HEK293 (cell line): ENCODE measurements around the gene TAC4.

Experiments used
- CTCF ChIA-PET: fragments of 350-600 bp; formaldehyde crosslinking; extraction: SDS; loops from one replicate; lab custom pipeline; 2021; ENCODE audit warnings: antibody characterized with exemption; lab: Yijun Ruan, JAX
- POLR2A ChIA-PET: fragments of 300-600 bp; formaldehyde crosslinking; extraction: SDS; loops from one replicate; lab custom pipeline; 2020; ENCODE audit warnings: antibody characterized with exemption, inconsistent platforms; lab: Yijun Ruan, JAX
- H3K27ac ChIP-seq: fragments of 200-500 bp; sonication (Bioruptor generic); 2 replicates; pipeline ENCODE4 v1.5.1; 2014; ENCODE audit warnings: low read depth, low read length, control low read depth, inconsistent platforms; ENCODE audit errors: extremely low read depth
- H3K36me3 ChIP-seq, 2 experiments: fragments of 200-500 bp in 1 of 2; sonication (Bioruptor generic) in 1 of 2; 1 replicate in 1 of 2; 2 replicates in 1 of 2; pipeline ENCODE4 v1.5.1; 2014 to 2017; ENCODE audit warnings: inconsistent platforms in 2 of 2, low read length in 2 of 2; ENCODE audit not compliant: control insufficient read depth in 2 of 2, insufficient read depth in 1 of 2
- H3K4me1 ChIP-seq: fragments of 200-500 bp; sonication (Bioruptor generic); 2 replicates; pipeline ENCODE4 v1.5.1; 2014; ENCODE audit warnings: mild to moderate bottlenecking, low read length, inconsistent platforms; ENCODE audit not compliant: control insufficient read depth, insufficient read depth
- H3K4me3 ChIP-seq: 2 replicates; pipeline ENCODE4 v1.5.1; 2011; ENCODE audit warnings: low read depth, mild to moderate bottlenecking, control low read depth, low read length, moderate library complexity
- H3K9me3 ChIP-seq: fragments of 200-500 bp; sonication (Bioruptor generic); 2 replicates; pipeline ENCODE4 v1.5.1; 2014; ENCODE audit warnings: low read depth, low read length, inconsistent platforms; ENCODE audit not compliant: control insufficient read depth, insufficient read depth
- AEBP2 ChIP-seq: fragments of 450-650 bp; formaldehyde crosslinking; IDR thresholded peaks from 2 replicates; pipeline ENCODE4 v1.5.1; 2016; ENCODE audit warnings: missing biosample characterization, missing genetic modification characterization, borderline replicate concordance
- KLF16 ChIP-seq: fragments of 450-650 bp; formaldehyde crosslinking; IDR thresholded peaks from 2 replicates; pipeline ENCODE4 v1.5.1; 2017; ENCODE audit warnings: missing biosample characterization, missing genetic modification characterization
- KLF7 ChIP-seq: fragments of 450-650 bp; formaldehyde crosslinking; IDR thresholded peaks from 2 replicates; pipeline ENCODE4 v1.5.1; 2016; ENCODE audit warnings: missing biosample characterization, missing genetic modification characterization, borderline replicate concordance
- RBAK ChIP-seq: fragments of 450-650 bp; formaldehyde crosslinking; IDR thresholded peaks from 2 replicates; pipeline ENCODE4 v1.5.1; 2016; ENCODE audit warnings: missing biosample characterization, missing genetic modification characterization
- SP2 ChIP-seq: fragments of 450-650 bp; formaldehyde crosslinking; IDR thresholded peaks from 2 replicates; pipeline ENCODE4 v1.5.1; 2016; ENCODE audit warnings: missing biosample characterization, missing genetic modification characterization
- ZBTB21 ChIP-seq: fragments of 450-650 bp; formaldehyde crosslinking; IDR thresholded peaks from 2 replicates; pipeline ENCODE4 v1.5.1; 2017; ENCODE audit warnings: missing biosample characterization, missing genetic modification characterization
- ZNF114 ChIP-seq: fragments of 450-650 bp; formaldehyde crosslinking; IDR thresholded peaks from 2 replicates; pipeline ENCODE4 v1.5.0; 2017; ENCODE audit warnings: missing biosample characterization, missing genetic modification characterization
- ZNF133 ChIP-seq: fragments of 450-650 bp; formaldehyde crosslinking; IDR thresholded peaks from 2 replicates; pipeline ENCODE4 v1.5.1; 2016; ENCODE audit warnings: missing biosample characterization, missing genetic modification characterization
- ZNF169 ChIP-seq: fragments of 450-650 bp; formaldehyde crosslinking; IDR thresholded peaks from 2 replicates; pipeline ENCODE4 v1.5.1; 2016; ENCODE audit warnings: missing biosample characterization, missing genetic modification characterization
- ZNF350 ChIP-seq: fragments of 450-650 bp; formaldehyde crosslinking; IDR thresholded peaks from 2 replicates; pipeline ENCODE4 v1.5.0; 2017; ENCODE audit warnings: missing biosample characterization, mild to moderate bottlenecking, missing genetic modification characterization
- ZNF366 ChIP-seq: fragments of 450-650 bp; formaldehyde crosslinking; conservative IDR thresholded peaks from 2 replicates; pipeline ENCODE4 v1.5.1; 2016; ENCODE audit warnings: missing biosample characterization, missing genetic modification characterization
- ZNF404 ChIP-seq: fragments of 450-650 bp; formaldehyde crosslinking; IDR thresholded peaks from 2 replicates; pipeline ENCODE4 v1.5.1; 2017; ENCODE audit warnings: missing biosample characterization, missing genetic modification characterization
- ZNF549 ChIP-seq: fragments of 450-650 bp; IDR thresholded peaks from 2 replicates; pipeline ENCODE4 v1.5.1; 2018; ENCODE audit warnings: missing biosample characterization, missing genetic modification characterization, mild to moderate bottlenecking, inconsistent platforms, moderate library complexity
- ZNF558 ChIP-seq: fragments of 450-650 bp; formaldehyde crosslinking; IDR thresholded peaks from 2 replicates; pipeline ENCODE4 v1.5.1; 2016; ENCODE audit warnings: missing biosample characterization, missing genetic modification characterization
- ZNF596 ChIP-seq: fragments of 450-650 bp; IDR thresholded peaks from 2 replicates; pipeline ENCODE4 v1.5.0; 2018; ENCODE audit warnings: missing biosample characterization, mild to moderate bottlenecking, missing genetic modification characterization, moderate library complexity
- ZNF600 ChIP-seq: fragments of 450-650 bp; formaldehyde crosslinking; IDR thresholded peaks from 2 replicates; pipeline ENCODE4 v1.5.1; 2016; ENCODE audit warnings: missing biosample characterization, missing genetic modification characterization
- ZNF623 ChIP-seq: fragments of 450-650 bp; formaldehyde crosslinking; IDR thresholded peaks from 2 replicates; pipeline ENCODE4 v1.5.1; 2016; ENCODE audit warnings: missing biosample characterization, missing genetic modification characterization
- ZNF747 ChIP-seq: fragments of 450-650 bp; formaldehyde crosslinking; IDR thresholded peaks from 2 replicates; pipeline ENCODE4 v1.5.1; 2016; ENCODE audit warnings: missing biosample characterization, missing genetic modification characterization
- ZNF777 ChIP-seq: fragments of 450-650 bp; formaldehyde crosslinking; IDR thresholded peaks from 2 replicates; pipeline ENCODE4 v1.5.1; 2017; ENCODE audit warnings: missing biosample characterization, missing genetic modification characterization, borderline replicate concordance
- TF ChIP-seq, protein P1 (sequence below): fragments of 450-650 bp; formaldehyde crosslinking; IDR thresholded peaks from 2 replicates; pipeline ENCODE4 v1.5.1; 2016; ENCODE audit warnings: missing biosample characterization, missing genetic modification characterization
- TF ChIP-seq, protein P2 (sequence below): IDR thresholded peaks from 2 replicates; pipeline ENCODE4 v1.6.1; 2011; ENCODE audit warnings: mild to moderate bottlenecking, low read depth, low read length, borderline replicate concordance

The TAC4 gene

GRCh38 chr17:49819138-49819537, 28.7 kb downstream of the TAC4 start (continued):
- TF ChIP-seq ZNF114 (tag by site-specific recombination) (no peak), ZNF600 (tag by site-specific recombination) (no peak), RBAK (no peak), ZNF596 (tag by site-specific recombination) (no peak), ZNF404 (tag by site-specific recombination) (no peak)

GRCh38 chr17:49817993-49818392, 29.9 kb downstream of the TAC4 start:
- peaks cover 91 to 96% of the 10 kb centered on the region in 2 experiments for H3K36me3 ChIP-seq
- ChIA-PET POLR2A (no interaction called here), CTCF (interaction anchor here (0.7 kb wide), 1 partner anchor 172 kb away, joined by 3 read pairs; no protein-coding TSS in a partner anchor)
- no peaks in the 10 kb centered on the region for H3K9me3 ChIP-seq
- no peak overlapping the region for H3K27ac ChIP-seq
- no peaks in the 10 kb centered on the region for H3K4me1 ChIP-seq
- H3K4me3 ChIP-seq = no peak overlapping the region
- TF ChIP-seq KLF16 (tag by site-specific recombination) (no peak), ZNF747 (tag by site-specific recombination) (no peak)
- TF ChIP-seq, protein P1, sequence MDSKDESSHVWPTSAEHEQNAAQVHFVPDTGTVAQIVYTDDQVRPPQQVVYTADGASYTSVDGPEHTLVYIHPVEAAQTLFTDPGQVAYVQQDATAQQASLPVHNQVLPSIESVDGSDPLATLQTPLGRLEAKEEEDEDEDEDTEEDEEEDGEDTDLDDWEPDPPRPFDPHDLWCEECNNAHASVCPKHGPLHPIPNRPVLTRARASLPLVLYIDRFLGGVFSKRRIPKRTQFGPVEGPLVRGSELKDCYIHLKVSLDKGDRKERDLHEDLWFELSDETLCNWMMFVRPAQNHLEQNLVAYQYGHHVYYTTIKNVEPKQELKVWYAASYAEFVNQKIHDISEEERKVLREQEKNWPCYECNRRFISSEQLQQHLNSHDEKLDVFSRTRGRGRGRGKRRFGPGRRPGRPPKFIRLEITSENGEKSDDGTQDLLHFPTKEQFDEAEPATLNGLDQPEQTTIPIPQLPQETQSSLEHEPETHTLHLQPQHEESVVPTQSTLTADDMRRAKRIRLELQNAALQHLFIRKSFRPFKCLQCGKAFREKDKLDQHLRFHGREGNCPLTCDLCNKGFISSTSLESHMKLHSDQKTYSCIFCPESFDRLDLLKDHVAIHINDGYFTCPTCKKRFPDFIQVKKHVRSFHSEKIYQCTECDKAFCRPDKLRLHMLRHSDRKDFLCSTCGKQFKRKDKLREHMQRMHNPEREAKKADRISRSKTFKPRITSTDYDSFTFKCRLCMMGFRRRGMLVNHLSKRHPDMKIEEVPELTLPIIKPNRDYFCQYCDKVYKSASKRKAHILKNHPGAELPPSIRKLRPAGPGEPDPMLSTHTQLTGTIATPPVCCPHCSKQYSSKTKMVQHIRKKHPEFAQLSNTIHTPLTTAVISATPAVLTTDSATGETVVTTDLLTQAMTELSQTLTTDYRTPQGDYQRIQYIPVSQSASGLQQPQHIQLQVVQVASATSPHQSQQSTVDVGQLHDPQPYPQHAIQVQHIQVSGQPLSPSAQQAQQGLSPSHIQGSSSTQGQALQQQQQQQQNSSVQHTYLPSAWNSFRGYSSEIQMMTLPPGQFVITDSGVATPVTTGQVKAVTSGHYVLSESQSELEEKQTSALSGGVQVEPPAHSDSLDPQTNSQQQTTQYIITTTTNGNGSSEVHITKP = no peak

GRCh38 chr17:49815761-49816281, 32.0 kb downstream of the TAC4 start:
- no peak overlapping the region for H3K27ac ChIP-seq
- no peaks in the 10 kb centered on the region for H3K4me1 ChIP-seq
- H3K36me3 ChIP-seq = peaks cover 90 to 94% of the 10 kb centered on the region in 2 experiments
- no peak for TF ChIP-seq ZNF777 (tag by site-specific recombination)
- TF ChIP-seq ZNF558 (tag by site-specific recombination) = no peak
- no peak for TF ChIP-seq ZNF623
- no peak for TF ChIP-seq ZBTB21 (tag by site-specific recombination)
- no peak for TF ChIP-seq ZNF549 (tag by site-specific recombination)
- no peak for TF ChIP-seq SP2 (tag by site-specific recombination)
- no peak for TF ChIP-seq ZNF169 (tag by site-specific recombination)
- TF ChIP-seq ZNF366 (tag by site-specific recombination) = no peak
- no peak for TF ChIP-seq AEBP2 (tag by site-specific recombination)
- no peak for TF ChIP-seq KLF7
- no peak for TF ChIP-seq ZNF133 (tag by site-specific recombination)
- TF ChIP-seq ZNF350 (tag by site-specific recombination) = no peak
- TF ChIP-seq, protein P2, sequence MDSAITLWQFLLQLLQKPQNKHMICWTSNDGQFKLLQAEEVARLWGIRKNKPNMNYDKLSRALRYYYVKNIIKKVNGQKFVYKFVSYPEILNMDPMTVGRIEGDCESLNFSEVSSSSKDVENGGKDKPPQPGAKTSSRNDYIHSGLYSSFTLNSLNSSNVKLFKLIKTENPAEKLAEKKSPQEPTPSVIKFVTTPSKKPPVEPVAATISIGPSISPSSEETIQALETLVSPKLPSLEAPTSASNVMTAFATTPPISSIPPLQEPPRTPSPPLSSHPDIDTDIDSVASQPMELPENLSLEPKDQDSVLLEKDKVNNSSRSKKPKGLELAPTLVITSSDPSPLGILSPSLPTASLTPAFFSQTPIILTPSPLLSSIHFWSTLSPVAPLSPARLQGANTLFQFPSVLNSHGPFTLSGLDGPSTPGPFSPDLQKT = no peak
- ChIA-PET POLR2A (no interaction called here), CTCF (interaction anchor here (0.9 to 1.3 kb wide), 2 partner anchors 121 to 182 kb away, joined by 3 to 6 read pairs; no protein-coding TSS in a partner anchor)
- no peak overlapping the region for H3K4me3 ChIP-seq
- no peaks in the 10 kb centered on the region for H3K9me3 ChIP-seq
